ENCODE measurements around the gene GNPDA2. TPM values are rescaled to one million over a fixed set of nuclear protein-coding genes. Genes with fewer than 3 reads are reported as not detected.

Gene GNPDA2
- total RNA-seq = 10 to 100 TPM in 1 of 2 experiments, 1 to 10 TPM in 1; 9.2 to 10.3 TPM

DNA sequence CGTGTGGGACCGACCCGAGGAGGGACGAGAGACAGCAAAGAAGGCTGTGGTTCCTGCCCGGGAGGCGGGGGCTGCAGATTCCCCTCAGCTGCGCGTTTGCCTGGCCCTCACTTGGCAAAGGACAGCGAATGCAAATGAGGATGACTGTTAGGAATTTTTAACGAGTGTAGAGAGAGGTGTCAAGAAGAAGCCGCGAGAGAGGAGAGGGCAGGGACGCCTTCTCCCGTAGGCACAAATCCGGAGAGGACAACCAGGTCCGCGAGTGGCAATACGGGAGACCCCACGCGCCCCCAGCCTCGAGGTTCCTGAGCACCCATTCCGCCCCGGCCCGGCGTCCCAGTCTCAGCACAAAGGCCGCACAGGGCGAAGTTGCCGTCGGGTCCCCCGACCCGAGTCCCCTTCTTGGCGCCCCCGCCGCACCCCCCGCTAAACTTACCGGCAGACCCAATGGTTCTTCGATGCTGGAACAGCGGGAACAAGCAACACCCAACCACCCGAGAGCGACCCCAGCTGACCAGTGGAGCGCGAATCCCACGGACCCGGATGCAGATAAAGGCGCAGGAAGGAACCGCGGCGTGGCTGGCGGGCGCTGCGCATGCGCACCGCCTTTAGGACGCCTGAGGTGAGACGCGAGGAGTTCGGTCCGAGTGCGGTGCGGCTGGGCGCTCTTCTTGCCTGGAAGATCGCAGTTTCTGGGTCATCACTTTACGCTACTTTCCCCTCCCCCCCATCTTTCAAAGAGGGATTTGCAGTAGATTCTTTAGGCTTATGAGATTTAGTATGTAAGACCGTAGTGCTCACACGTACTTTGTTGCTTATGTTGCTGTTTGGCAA, at the start of gene GNPDA2:
GNPDA2 (minus strand) TSS at position 519 of the 834 bp plus-strand sequence. CDS start 4,349 bp downstream, outside the sequence.

DNA sequence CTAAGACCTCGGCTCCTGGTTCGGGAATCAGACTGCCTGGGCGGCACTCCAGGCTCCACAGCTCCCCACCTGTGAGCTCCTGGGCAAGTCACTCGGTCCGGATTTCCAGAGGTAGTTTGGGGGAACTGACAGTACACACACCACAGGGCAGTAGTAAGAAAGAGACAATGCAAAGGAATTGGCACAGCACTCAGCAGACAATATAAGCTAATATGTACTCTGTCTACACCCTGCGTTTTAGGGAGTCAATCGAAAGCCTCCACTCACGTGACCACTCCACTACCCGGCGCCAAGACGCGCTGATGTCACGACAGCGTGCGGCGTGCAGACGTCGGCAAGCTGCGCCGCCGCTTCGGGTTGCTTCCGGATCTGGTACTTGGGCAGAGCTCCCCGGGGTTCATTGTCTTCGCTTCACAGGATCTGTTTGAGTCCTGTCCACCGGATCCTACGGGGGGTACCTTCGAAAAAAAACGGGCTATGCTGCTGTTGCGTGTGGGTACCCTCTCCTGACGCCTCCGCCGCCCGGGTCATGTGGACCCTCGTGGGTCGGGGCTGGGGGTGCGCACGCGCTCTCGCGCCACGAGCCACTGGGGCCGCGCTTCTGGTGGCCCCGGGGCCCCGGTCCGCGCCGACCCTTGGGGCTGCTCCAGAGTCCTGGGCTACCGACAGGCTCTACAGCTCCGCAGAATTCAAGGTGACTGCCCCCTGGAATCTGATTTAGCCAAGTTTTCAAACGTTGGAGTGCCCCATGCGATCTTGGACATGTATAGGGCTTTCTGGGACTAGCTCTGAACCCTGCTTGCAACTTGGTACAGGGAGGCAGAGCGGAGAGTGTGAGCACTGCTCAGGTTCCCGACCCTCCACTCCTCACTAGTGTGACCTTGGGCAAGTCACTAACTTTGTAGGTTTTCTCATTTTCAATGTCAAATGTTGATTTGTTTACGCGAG, 48.0 kb downstream of the GNPDA2 start, which contains the start of gene GUF1:
GUF1 (plus strand) TSS at position 327 of the 948 bp plus-strand sequence; CDS start at position 530, 203 bp downstream.

Other genes with a start within 250 kb of the GNPDA2 start
- not detected for gene YIPF7, start 74.9 kb downstream of the GNPDA2 start, total RNA-seq
- gene GUF1, start 48.1 kb downstream of the GNPDA2 start, total RNA-seq = 10 to 100 TPM; 18.9 to 19.8 TPM